Amniotic stem cell (primary cell): Measurements from ENCODE around the gene F2RL3.
"Not testable (repeated sequence)": the region's sequence is repeated elsewhere in the genome, so short reads cannot be mapped to it uniquely, and the experiment has no call there.

Experiments
- DNase-seq: peaks from one replicate; lab custom pipeline; 2025; lab: John Stamatoyannopoulos, UW

F2RL3 gene

GRCh38 chr19:16874978-16875299, 13.9 kb upstream of the F2RL3 start:
- DNase-seq = not testable (repeated sequence)

DNA sequence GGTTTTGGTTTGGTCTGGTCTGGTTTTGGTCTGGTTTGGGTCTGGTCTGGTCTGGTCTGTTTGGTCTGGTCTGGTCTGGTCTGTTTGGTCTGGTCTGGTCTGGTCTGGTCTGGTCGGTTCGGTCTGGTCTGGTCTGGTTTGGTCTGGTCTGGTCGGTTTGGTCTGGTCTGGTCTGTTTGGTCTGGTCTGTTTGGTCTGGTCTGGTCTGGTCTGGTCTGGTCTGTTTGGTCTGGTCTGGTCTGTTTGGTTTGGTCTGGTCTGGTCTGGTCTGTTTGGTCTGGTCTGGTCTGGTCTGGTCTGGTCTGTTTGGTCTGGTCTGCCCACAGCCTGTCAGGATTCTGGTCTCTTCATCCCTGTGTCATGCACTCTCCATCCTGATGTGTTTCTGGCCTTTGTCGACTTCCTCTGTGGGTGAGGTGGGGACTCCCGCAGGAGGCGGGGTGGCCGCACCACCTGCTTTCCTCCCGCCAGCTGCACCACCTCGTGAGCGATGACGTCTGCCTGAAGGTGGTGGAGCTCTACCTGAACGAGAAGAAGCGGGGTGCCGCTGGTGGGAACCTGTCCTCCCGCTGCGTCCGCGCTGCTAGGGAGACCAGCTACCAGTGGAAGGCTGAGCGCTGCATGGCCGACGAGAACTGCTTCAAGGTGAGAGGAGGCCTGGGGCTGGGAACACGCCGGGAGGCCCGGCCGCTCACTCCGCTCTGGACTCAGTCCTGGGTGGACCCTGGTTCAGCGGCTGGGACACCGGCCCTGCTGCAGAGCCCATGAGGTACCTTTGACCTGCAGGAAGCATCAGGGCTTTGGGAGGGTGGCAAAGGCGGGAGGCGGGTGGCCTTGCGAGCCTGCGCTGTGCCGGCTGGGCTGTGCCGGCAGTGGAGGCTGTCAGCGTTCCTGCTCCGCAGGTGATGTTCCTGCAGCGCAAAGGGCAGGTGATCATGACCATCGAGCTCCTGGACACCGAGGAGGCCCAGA, 12.9 kb upstream of the F2RL3 start:
- no peak for DNase-seq

- DNase-seq = no peak
Observed at GRCh38 chr19:16876904-16877361, 11.9 kb upstream of the F2RL3 start.

DNA sequence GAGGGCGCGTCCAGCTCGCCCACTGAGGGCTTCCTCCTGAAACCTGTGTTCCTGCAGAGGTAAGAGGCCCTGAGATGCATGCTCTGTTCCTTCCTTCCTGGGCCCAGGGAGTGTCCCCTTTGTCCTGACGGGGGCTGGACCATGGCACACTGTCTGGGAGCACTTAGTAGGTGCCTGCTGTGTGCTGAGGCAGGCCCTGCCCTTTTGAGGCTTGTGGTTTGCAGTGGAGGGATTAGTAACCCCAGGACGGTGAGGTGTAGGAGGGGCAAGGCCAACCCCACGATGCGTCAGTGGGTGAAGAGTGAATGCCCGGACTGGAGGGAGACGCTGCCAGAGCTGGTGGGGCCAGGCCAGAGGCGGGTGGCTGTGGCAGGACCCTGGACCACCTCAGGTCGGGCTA, 11.2 kb upstream of the F2RL3 start:
- DNase-seq = no peak

DNA sequence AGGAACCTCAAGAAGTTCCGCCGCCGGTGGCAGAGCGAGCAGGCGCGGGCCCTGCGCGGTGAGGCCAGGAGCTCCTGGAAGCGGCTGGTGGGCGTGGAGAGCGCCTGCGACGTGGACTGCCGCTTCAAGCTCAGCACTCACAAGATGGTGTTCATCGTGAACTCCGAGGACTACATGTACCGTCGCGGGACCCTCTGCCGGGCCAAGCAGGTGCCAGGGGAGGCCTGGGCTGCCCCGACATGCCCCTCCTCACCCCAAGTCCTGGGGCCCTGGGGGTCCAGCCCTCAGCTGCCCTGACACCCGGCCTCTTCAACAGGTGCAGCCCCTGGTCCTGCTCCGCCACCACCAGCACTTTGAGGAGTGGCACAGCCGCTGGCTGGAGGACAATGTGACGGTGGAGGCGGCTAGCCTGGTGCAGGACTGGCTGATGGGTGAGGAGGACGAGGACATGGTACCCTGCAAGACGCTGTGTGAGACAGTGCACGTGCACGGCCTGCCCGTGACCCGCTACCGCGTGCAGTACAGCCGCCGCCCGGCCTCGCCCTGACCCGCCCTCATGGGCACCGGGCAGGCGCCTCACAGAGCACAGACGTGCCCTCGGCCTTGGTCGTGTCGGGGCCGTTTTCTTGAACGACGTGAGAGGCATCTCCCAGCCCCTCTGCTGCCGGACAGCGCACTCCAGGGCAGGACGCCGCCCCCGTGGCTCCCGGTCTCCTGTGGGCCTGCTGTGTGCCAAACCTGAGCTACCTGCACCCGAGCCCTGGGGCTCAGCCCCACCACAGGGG, 10.4 kb upstream of the F2RL3 start:
- no peak for DNase-seq

- DNase-seq = no peak
Observed at GRCh38 chr19:16880884-16881554, 7.8 kb upstream of the F2RL3 start.

DNA sequence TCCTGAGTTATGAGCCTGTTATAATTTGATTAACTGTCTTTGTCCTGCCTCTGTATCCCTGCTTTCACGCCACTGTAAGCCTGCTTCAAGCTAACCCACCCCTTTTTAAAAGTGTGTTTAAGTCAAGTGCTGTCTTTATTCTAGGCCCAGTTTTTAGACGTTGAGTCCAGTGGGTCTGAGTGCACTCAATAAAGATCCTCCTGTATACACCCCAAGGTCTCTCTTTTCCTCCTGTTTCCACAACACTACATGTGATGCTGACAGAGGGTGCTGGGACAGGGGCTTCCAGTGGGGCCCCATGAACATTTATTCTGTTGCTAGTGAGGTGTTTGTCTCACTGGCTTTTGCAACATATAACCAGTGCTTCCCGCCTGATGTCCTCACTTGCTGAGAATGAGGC, 6.7 kb upstream of the F2RL3 start:
- DNase-seq = no peak

DNA sequence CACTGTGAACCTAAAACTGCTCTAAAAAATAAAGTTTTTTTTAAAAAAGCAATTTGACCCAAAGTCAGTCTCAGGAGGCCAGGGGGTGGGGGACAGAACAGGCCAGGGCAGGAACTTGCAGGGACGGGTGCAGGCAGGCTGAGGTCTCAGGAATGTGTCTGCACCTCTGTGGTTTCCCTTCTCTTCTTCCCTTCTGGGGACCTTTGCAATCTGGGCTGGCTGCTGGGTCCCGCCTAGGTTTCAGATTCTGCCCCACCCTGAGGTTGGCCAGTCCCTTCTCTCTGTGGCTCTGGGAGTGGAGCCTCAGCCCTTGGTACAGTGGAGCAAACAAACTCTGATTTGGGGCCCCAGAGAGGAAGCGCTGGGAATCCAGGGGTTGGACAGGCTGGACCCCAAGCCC, 5.3 kb upstream of the F2RL3 start:
- no peak for DNase-seq

GRCh38 chr19:16885166-16885565, 3.6 kb upstream of the F2RL3 start:
- DNase-seq = no peak

DNA sequence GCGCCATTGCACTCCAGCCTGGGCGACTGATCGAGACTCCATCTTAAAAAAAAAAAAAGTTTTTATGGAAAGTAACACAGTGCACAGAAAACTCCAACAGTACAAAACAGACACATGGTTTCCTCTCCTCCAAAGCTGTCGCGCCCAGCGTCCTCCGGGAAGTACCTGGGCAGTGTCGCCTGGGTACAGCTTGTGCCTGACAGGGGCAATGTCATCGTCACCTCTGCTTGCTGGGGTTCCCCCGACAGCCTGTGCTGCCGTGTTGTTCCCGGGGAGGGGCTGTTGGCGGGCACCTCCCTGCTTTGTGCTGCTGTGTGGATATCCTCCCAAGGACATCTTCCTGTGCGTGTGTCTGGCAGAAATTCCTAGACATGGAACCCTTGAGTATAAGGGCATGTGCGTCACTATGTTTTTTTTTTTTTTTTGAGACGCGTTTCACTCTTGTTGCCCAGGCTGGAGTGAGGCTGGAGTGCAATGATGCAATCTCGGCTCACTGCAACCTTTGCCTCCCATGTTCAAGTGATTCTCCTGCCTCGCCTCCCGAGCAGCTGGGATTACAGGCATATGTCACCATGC, 2.4 kb upstream of the F2RL3 start:
- no peak for DNase-seq

DNA sequence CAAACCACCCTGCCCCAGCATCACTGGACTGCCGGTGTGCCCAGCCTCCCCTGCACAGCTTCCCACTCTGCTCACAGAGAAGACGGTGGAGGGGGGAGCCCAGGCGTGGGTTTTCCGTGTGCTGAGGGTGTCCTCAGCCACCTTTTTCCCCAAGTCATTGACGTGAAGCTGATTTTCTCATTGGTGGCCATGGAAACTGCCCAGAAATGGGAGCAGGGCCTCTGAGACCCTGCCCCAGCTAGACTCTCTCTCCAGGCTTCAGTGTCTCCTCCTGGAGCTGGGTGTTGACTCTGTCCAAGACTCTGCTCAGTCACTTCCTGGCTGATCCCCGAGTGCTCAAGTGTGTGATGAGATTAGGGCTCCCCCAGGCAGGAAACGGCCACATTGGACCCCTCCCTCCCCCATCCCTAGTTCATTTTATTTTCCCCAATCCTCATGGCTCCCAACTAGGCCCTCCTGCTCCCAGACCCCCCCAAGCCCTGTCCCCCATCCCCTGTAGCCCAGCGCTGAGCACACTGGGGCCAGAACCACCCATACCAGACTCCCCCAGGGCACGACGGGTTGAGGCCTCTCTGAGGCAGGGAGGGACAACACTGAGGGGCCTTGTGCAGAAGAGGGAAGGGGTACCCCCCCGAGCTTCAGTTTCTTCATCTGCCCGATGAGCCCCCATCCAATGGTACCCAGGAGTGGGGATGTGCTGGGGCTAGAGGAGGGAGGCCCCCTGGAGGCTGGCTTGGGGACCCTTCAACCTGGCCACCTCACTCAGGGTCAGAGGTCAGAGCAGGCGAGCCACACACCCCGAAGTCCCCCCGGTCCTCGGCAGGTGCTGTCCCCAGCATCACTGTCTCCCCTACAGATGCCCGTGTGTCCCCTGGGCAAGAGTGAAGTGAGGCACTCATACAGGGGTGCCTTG, 1.2 kb upstream of the F2RL3 start:
- DNase-seq = no peak

GRCh38 chr19:16889366-16889882, 625 bp downstream of the F2RL3 start:
- no peak for DNase-seq

DNA sequence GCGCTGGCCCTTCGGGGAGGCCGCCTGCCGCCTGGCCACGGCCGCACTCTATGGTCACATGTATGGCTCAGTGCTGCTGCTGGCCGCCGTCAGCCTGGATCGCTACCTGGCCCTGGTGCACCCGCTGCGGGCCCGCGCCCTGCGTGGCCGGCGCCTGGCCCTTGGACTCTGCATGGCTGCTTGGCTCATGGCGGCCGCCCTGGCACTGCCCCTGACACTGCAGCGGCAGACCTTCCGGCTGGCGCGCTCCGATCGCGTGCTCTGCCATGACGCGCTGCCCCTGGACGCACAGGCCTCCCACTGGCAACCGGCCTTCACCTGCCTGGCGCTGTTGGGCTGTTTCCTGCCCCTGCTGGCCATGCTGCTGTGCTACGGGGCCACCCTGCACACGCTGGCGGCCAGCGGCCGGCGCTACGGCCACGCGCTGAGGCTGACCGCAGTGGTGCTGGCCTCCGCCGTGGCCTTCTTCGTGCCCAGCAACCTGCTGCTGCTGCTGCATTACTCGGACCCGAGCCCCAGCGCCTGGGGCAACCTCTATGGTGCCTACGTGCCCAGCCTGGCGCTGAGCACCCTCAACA, 1.2 kb downstream of the F2RL3 start:
- DNase-seq = no peak

DNA sequence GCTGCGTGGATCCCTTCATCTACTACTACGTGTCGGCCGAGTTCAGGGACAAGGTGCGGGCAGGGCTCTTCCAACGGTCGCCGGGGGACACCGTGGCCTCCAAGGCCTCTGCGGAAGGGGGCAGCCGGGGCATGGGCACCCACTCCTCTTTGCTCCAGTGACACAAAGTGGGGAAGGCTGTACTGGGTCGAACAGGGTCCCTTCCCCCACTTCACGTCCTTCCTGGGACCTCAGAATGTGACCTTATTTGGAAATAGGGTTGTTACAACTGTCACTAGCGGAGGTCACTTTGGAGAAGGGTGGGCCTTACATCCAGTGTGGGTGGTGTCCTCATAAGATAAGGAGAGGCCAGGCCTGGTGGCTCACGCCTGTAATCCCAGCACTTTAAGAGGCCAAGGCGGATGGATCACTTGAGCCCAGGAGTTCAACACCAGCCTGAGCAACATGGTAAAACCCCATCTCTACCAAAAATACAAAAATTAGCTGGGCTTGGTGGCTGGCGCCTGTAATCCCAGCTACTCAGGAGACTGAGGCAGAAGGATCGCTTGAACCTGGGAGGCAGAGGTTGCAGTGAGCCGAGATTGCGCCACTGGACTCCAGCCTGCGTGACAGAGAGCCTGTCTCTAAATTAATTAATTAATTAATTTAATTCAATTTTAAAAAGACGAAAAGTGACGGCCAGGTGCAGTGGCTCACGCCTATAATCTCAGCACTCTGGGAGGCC, 1.8 kb downstream of the F2RL3 start:
- no peak for DNase-seq

DNA sequence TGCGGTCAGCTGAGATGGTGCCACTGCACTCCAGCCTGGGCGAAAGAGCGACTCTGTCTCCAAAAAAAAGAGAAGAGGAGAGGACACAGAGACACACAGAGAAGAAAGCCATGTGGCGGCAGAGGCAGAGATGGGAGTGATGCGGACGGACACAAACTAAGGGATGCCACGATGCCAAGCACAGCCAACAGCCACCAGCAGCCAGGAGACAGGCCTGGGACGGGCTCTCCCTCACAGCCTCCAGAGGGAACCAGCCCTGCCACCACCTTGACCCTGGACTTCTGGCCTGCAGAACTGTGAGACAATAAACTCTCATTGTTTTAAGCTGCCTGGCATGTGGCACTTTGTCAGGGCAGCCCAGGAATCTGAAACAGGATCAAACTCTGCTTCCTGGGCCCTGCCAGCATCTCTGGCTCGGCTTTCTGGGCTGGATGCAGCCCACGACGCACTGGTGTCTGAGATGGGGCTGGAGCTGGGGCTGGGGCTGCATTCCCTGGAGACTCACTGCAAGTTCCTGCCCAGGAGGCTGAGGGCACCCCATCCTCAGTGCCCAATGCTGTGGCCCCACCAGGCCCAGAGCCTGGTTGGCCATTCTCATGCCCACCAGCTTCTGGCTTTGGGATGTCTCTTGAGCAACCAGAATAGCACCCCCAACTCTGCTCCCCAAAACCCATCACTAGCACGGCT, 3.0 kb downstream of the F2RL3 start:
- no peak for DNase-seq

- DNase-seq = no peak
Observed at GRCh38 chr19:16892436-16892835, 3.6 kb downstream of the F2RL3 start.

DNA sequence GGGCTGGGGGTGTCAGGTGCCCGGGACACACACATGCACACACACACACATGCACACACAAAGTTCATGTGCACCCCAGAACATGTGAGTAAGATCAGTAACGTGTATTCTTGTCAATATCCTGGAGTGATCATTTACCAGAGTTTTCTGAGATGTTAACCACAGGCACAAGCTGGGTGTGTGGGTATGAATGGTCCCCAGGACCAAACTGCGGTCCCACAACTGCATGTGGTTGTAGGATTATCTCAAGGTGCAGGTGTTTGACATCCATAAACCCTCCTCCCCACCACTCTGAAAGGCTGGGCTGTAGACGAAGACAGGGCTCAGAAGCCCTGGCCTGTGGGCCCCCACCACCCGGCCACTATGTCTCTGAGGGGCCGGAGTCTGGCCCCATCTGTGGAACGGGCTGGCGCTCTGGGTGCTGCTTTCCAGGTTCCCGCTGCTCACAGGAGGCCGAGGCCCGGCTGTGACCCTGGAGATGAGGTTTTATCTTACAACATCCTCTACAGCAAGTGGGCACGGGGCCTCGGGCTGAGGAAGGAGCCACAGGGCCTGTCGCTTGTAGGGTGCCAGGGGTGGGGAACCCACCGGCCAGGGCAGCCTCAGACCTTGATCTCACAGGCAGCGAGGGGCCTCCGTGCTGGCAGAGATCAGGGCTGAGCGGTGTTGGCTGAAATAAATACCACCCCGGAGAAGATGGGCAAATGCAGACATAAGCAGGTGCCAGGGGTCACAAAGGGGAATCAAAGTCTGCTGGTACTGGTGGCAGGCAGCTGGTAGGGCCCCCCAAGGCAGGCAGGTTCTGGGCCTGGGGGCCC, 4.3 kb downstream of the F2RL3 start:
- DNase-seq = no peak

- DNase-seq = no peak
Observed at GRCh38 chr19:16893686-16893989, 4.8 kb downstream of the F2RL3 start.

DNA sequence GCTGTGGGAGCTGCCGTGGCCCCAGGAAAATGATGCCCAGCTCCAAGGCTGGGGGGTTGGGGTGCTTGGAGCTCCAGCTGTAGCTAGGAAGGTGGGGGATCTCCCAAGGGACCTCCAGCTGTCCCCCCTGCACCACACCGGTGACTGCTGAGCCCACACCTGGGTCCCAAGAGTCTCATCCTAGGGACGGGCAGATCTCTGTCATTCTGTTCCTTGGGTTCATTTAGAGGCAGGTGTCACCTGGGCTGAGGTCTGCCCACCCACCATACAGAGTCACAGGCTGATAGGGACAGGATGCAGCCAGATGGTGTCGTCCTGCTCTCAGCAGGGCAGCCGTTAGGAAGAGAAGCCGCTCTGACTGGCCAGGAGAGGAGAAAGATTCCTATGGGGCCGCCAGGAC, 5.3 kb downstream of the F2RL3 start:
- DNase-seq = no peak
